GM10266 (cell line): ENCODE measurements around the gene ZNF555.
A peak's percentile ranks its signal among the peaks of the same experiment; 100 is the strongest.

Experiments
- DNase-seq: peaks from one replicate; pipeline ENCODE4 v3.0.0; 2012; ENCODE audit errors: extremely low spot score
- TF ChIP-seq, protein P1 (sequence below): IDR thresholded peaks from 2 replicates; pipeline ENCODE4 v1.5.1; 2012; ENCODE audit warnings: mild to moderate bottlenecking, low read depth; ENCODE audit not compliant: control insufficient read depth, insufficient read depth; ENCODE audit errors: missing control alignments

Gene ZNF555

DNA sequence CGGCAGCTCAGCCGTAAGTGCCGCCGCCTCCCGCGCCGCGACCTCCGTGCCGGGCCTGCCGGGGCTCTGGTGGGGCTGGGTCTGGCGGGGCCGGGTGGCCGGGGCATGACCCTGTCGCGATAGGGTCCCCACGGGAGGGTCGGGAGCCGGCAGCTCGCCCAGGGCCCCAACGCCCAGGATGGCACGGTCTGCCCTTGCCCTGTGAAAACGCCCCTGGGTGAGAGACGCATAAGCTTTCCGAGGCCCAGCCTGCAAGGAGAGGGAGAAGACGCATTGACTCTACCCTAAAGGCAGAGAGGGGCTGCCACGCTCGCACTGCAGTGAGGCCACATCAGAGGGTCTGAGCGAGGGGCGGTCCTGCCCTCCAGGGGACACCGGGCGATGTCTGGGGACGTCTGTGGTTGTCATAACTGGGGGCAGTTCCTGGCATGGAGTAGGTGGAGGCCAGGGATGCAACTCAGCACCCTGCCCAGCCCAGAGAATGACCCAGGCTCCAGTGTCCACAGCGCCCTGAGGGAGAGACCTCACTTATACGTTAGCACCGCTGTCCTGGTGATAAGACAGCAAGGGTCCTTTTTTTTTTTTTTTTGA is 21.1 kb upstream of the ZNF555 start:
- TF ChIP-seq, protein P1, sequence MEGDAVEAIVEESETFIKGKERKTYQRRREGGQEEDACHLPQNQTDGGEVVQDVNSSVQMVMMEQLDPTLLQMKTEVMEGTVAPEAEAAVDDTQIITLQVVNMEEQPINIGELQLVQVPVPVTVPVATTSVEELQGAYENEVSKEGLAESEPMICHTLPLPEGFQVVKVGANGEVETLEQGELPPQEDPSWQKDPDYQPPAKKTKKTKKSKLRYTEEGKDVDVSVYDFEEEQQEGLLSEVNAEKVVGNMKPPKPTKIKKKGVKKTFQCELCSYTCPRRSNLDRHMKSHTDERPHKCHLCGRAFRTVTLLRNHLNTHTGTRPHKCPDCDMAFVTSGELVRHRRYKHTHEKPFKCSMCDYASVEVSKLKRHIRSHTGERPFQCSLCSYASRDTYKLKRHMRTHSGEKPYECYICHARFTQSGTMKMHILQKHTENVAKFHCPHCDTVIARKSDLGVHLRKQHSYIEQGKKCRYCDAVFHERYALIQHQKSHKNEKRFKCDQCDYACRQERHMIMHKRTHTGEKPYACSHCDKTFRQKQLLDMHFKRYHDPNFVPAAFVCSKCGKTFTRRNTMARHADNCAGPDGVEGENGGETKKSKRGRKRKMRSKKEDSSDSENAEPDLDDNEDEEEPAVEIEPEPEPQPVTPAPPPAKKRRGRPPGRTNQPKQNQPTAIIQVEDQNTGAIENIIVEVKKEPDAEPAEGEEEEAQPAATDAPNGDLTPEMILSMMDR, result no peak

DNA sequence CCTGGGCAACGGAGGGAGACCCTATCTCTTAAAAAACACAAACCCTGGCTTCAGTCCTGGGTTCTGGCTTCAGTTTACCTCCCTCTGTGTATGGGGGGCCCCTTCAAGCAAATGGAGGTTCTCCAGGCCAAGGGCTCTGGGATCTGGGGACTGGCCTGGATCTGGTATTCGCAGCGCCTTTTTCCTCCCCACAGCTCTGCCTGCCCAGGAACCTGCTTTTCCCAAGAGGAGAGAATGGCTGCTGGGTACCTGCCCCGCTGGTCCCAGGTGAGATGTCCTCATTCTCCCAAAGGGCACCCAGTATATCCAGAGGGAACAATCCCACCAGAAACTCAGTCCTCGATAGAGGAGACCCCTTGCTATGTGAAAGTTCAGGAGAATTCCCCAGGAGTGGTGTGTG is 18.4 kb upstream of the ZNF555 start:
- DNase-seq, result no peak
- TF ChIP-seq, protein P1, result no peak

More for the DNA sequence above, 21.1 kb upstream of the ZNF555 start:
- DNase-seq, result peak; percentile 52

DNA sequence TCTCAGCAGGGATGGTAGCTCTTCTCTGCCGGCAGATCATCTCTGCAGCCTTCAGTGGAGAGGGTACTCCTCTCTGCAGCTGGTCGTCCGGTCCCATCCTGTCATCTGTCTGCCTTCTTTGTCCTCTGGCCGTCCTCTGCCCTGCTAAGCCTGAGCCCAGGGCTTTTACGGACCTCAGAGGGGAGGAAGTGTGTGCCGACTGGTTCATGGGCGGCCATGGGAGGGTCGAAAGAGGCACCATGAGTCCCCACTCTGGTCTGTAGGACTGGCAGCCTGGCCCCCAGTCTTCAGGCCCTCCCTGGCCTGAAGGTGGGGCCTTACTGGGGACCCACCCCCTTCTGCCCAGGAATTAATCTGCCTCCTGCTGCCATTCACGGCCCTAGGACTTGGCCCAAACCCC is 17.6 kb upstream of the ZNF555 start:
- no peak for DNase-seq
- TF ChIP-seq, protein P1, result no peak

DNA sequence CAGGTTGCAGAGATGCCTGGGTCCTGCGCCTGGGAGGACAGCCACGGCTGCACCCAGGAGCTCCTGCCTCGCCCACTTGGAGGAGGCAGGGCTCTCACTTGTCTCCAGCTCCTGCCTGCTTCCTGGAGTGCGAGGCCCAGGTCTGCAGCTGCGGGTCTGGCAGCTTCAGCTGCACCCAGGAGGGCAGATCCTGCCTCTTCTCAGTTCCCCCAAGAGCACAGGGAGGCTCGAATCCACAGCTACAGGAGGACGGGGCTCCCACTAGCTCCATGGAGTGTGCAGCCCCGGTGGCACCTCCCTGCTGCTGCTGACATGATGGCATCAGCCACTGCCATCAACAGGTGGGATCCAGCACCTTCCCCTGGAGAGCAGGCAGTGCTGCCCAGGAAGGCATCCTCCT is 17.1 kb upstream of the ZNF555 start:
- TF ChIP-seq, protein P1, result no peak
- no peak for DNase-seq

DNA sequence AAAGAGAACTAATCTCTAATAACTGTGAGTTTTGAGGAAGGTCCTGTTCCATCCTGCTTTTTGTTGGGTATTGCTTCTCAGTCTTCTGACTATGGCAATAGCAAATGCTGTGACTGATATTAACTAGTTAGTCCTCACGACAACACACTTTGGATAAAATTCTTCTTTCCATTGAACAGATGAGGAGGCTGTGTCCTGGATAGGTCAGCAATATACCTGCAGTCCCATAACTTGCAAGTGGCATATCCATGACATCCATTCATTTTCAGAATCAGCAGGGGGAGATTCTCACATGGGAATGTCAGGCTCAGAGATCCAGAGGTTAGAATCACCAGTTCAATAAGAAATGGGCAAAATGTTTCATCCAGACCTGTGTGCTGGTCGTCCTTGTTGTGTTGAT is 14.3 kb upstream of the ZNF555 start:
- TF ChIP-seq, protein P1, result no peak
- no peak for DNase-seq

DNA sequence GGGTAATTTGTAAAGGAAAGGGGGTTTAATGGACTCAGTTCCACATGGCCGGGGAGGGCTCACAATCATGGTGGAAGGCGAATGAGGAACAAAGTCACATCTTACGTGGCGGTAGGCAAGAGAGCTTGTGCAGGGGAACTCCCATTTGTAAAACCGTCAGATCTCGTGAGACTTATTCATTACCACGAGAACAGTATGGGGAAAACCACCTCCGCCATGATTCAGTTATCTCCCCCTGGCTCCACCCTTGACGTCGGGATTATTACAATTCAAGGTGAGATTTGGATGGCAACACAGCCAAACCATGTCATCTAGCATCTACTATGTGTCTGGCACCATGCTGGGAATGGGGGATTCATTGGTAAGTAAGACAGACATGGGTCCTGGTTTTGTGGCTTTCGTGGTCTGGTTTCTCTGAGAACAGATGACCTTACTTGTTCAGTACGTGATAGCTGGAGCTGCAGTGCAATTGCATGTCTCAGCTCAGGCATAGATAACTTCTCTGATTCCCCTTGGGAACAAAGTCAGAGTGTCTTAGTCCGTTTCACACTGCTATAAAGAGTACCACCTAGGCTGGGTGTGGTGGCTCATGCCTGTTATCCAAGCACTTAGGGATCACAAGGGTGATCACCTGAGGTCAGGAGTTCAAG is 13.3 kb upstream of the ZNF555 start:
- no peak for DNase-seq

More for the DNA sequence above, 13.3 kb upstream of the ZNF555 start:
- TF ChIP-seq, protein P1, result no peak
